ENCODE results near the gene NKX3-2. TPM values are rescaled to one million over a fixed set of nuclear protein-coding genes. Genes with fewer than 3 reads are reported as not detected.

The NKX3-2 gene
- total RNA-seq, 1 experiment from 2014 or later: 1.2 TPM

DNA sequence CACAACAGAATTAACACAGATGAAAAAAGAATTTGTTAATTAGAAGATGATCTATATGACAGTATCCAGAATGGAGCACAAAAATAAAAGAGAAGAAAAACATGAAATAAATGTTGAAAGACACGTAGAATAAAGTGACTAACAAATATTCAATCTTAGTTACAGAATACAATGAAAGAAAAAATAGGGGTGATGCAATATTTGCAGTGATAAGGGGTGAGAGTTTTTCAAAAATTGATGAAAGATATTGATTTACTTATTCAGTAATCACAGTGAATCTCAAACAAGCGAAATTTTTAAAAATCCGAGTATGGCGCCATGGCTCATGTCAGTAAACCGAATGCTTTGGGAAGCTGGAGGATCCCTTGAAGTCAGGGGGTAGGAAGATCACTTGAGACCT lies 39.9 kb downstream of the NKX3-2 start:
- in situ Hi-C loops (cut with HindIII; ENCODE audit: low pct_unique_long_range_greater_than_20kb, low sequenced_read_pairs): no loop called here
- BruUV-seq (replicated peaks): no TSS peak
- Histone ChIP-seq H3K36me3 (ENCODE audit: control insufficient read depth, insufficient read depth, low read length) (no peaks in the 10 kb centered on the region; the same call in 1 of the 2 replicates), H3K4me1 (ENCODE audit: control insufficient read depth, insufficient read depth, low read length) (no peaks in the 10 kb centered on the region), H3K27me3 (ENCODE audit: control insufficient read depth, insufficient read depth, low read length) (no peaks in the 10 kb centered on the region; the same call in 1 of the 2 replicates), H3K4me3 (ENCODE audit: low read depth in 2 of 2, low read length in 2 of 2) (no peak overlapping the region), H3K9me3 (ENCODE audit: control insufficient read depth, insufficient read depth, low read depth, low read length) (no peaks in the 10 kb centered on the region), H3K27ac (ENCODE audit: low read length) (no peak overlapping the region)
- intact Hi-C loops (cut with micrococcal nuclease; ENCODE audit: unreplicated experiment): no loop called here
- TF ChIP-seq POLR2AphosphoS5 (IDR thresholded peaks at IDR 0.05; ENCODE audit: low read depth, low read length) (no peak), TCF7L2 (IDR thresholded peaks at IDR 0.05; ENCODE audit: low read depth, low read length) (no peak), REST (IDR thresholded peaks at IDR 0.05; ENCODE audit: insufficient read depth in 1 of 2, low read depth in 2 of 2, low read length in 1 of 2) (no peak), SIN3A (IDR thresholded peaks at IDR 0.05; ENCODE audit: borderline replicate concordance, insufficient read depth, low read depth, low read length) (no peak), CTCF (IDR thresholded peaks at IDR 0.05) (no peak)
- ChIA-PET POLR2A (no interaction called here), CTCF (no interaction called here)
- ATAC-seq (no peak), DNase-seq (ENCODE audit: low read depth, low spot score) (no peak)

GRCh38 chr4:13498469-13498868 lies 45.8 kb downstream of the NKX3-2 start:
- Histone ChIP-seq H3K27ac (ENCODE audit: low read length) (no peak overlapping the region), H3K36me3 (ENCODE audit: control insufficient read depth, insufficient read depth, low read length) (no peaks in the 10 kb centered on the region), H3K4me1 (ENCODE audit: control insufficient read depth, insufficient read depth, low read length) (no peaks in the 10 kb centered on the region), H3K27me3 (ENCODE audit: control insufficient read depth, insufficient read depth, low read length) (no peaks in the 10 kb centered on the region; the same call in 1 of the 2 replicates), H3K9me3 (ENCODE audit: control insufficient read depth, insufficient read depth, low read depth, low read length) (no peaks in the 10 kb centered on the region), H3K4me3 (ENCODE audit: low read depth in 2 of 2, low read length in 2 of 2) (no peak overlapping the region)
- no TSS peak for BruUV-seq (replicated peaks)
- DNase-seq (ENCODE audit: low read depth, low spot score) (no peak), ATAC-seq (no peak)
- no peak for TF ChIP-seq SIN3A (IDR thresholded peaks at IDR 0.05; ENCODE audit: borderline replicate concordance, insufficient read depth, low read depth, low read length)
- no peak for TF ChIP-seq CTCF (IDR thresholded peaks at IDR 0.05)
- TF ChIP-seq TCF7L2 (IDR thresholded peaks at IDR 0.05; ENCODE audit: low read depth, low read length): no peak
- no peak for TF ChIP-seq REST (IDR thresholded peaks at IDR 0.05; ENCODE audit: insufficient read depth in 1 of 2, low read depth in 2 of 2, low read length in 1 of 2)
- no peak for TF ChIP-seq POLR2AphosphoS5 (IDR thresholded peaks at IDR 0.05; ENCODE audit: low read depth, low read length)
- ChIA-PET CTCF (no interaction called here), POLR2A (no interaction called here)
- in situ Hi-C loops (cut with HindIII; ENCODE audit: low pct_unique_long_range_greater_than_20kb, low sequenced_read_pairs): no loop called here
- intact Hi-C loops (cut with micrococcal nuclease; ENCODE audit: unreplicated experiment): no loop called here
